AG10803 (cell line): ENCODE measurements around the gene MICAL2.

Experiments
- DNase-seq: peaks from one replicate; pipeline ENCODE4 v3.0.0; 2010; ENCODE audit warnings: low read depth
- H3K4me3 ChIP-seq: 2 replicates; pipeline ENCODE4 v1.5.1; 2011; ENCODE audit warnings: mild to moderate bottlenecking, low read length, control low read depth
- CTCF ChIP-seq: conservative IDR thresholded peaks from 2 replicates; pipeline ENCODE4 v1.5.1; 2011; ENCODE audit warnings: mild to moderate bottlenecking, low read length, control low read depth, inconsistent platforms

Gene MICAL2

GRCh38 chr11:12188548-12189317 lies 78.3 kb downstream of the MICAL2 start:
- H3K4me3 ChIP-seq, result no peak overlapping the region
- DNase-seq, result no peak
- TF ChIP-seq CTCF, result no peak

DNA sequence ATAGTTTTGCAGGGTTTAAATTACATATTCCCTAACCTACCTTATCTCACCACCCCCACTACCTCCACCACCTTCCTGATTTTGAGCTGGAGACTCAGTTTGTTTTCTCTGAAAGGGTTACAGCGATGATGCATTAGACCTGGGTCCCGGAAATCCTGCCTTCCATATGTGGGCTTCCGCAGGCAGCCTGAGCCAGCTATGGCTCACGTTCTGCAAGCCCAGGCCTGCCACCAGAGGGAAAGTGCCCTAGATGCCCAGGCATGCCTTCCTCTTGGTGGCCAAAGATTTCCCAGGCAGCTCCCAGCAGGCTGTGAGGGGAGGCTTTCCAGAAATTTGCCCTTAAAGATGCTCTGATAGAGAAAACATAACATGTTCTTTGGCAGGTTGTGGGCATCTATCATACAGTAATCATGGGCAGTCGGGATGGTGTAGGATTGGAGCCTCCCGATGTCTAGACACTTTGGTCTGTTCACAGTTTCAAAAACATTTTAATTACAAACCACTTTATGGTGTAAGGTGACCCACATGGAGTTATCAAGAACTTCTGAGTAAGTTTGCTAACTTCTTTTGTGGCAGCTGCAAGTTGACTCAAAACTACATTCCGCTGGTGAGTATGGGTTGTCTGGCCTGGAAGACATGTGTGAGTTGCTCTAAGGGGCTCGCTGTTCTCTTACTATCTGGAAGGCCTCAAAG lies 79.3 kb downstream of the MICAL2 start:
- no peak for DNase-seq
- TF ChIP-seq CTCF, result no peak
- H3K4me3 ChIP-seq, result no peak overlapping the region

GRCh38 chr11:12190511-12190910 lies 80.1 kb downstream of the MICAL2 start:
- no peak for TF ChIP-seq CTCF

DNA sequence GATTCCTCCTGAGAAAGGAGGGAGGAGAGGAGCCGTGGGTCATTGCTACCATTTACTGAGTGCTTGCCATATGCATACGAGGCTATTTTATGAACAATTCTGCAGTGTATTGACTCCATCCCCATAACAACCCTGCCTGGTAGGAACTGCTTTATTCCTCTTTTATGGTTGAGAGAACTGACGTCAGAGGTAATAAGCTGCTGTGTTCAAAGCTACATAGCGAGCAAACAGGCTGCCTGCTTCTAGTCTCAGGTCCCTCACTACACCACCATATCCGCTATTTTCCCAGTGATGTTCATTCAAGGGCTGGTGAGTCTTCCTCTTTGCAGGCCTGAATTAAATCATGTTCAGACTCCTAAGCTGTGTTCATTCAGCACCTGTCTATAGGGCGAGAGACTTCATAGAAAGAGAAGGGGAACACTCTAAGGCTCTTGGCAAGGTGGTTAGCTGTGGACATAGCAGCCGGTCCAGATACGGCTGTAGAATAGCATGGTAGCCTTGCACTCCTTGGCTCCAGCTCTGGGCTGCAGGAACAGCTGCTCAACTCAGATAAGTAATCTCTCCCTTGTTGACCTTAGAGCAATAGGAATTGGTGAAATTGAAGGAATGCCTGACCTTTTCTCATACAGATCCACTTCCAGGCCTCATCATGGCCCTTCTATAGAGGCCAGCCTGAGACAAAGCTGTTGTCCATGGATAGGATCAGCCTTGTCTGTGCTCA lies 82.6 kb downstream of the MICAL2 start:
- no peak for TF ChIP-seq CTCF
- no peak overlapping the region for H3K4me3 ChIP-seq
- DNase-seq, result no peak

More at GRCh38 chr11:12190511-12190910, 80.1 kb downstream of the MICAL2 start:
- H3K4me3 ChIP-seq, result no peak overlapping the region
- DNase-seq, result no peak

DNA sequence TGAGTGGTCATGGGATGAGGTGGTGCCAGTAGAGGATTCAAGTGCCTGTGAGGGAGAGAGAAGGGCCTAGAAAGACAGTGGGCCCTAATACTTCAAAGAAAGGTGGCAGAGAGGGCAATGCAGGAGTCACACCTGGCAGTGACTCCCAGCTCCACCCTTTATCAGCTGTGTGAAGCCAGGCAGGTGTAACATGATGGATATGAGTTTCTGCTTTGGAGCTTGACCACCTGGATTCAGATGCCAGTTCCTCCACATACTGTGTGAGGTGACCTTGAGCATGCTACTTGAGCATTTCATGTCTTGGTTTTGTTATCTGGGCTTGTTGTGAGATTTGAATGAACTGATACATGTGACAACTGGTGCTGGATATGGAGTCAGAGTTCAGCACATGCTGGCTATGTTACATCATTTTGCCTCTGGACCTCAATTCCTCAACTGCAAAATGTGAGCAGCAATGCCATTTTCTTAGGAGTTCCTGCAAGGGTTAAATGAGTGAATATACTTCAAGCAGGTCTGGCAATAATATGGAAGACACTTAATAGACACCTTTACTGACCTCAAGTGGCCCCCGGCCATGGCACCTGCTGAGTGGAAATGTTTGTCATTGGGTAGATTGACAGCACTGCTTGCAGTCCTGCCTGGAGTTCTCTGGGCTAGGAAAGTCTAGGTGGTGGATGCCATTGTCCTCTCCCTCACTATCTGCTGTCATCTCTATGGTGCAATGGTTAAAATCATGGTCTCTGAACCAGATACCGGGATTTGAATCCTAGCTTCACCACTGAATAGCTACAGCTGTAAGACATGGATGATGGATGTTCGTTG lies 83.3 kb downstream of the MICAL2 start:
- H3K4me3 ChIP-seq, result no peak overlapping the region
- no peak for DNase-seq
- no peak for TF ChIP-seq CTCF

DNA sequence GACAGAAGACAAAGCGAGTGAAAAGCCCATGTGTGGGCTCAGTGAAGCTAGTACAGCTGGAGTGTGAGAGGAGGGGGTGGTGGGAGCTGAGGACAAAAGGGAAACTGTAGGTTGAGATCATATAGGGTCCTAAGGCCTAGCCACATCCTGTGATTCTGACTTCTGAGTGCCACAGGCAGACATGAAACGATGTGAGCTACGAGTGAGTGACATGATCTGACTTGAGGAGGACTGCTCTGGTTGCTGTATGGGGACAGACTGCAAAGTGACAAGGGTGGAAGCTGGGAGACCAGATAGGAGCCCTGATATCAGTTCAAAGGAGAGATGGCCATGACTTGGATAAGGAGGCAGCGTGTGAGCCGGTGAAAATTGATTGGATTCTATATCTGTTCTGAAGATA lies 85.4 kb downstream of the MICAL2 start:
- TF ChIP-seq CTCF, result no peak
- H3K4me3 ChIP-seq, result no peak overlapping the region
- no peak for DNase-seq
